Measurements from ENCODE around the gene CC2D2A. TPM values are rescaled to one million over a fixed set of nuclear protein-coding genes. Genes with fewer than 3 reads are reported as not detected.
"Not testable (repeated sequence)": the region's sequence is repeated elsewhere in the genome, so short reads cannot be mapped to it uniquely, and the experiment has no call there.

The CC2D2A gene
- total RNA-seq, 2 experiments from 2014 or later: not detected

GRCh38 chr4:15513545-15513944 lies 43.9 kb downstream of the CC2D2A start:
- H3K79me2 ChIP-seq (ENCODE audit: insufficient read depth, low read depth, low read length): no peaks in the 10 kb centered on the region
- H3K4me3 ChIP-seq (ENCODE audit: low read depth, low read length, poor library complexity, severe bottlenecking): no peak overlapping the region
- ChIA-PET CTCF (ENCODE audit: unreplicated experiment) (no interaction called here), POLR2A (interaction anchor here (0.7 to 1.5 kb wide), 2 partner anchors 10 to 14 kb away, joined by 3 read pairs; no protein-coding TSS in a partner anchor)
- H3K36me3 ChIP-seq (ENCODE audit: insufficient read depth, low read length): no peaks in the 10 kb centered on the region
- TF ChIP-seq CTCF (conservative IDR thresholded peaks at IDR 0.05; ENCODE audit: low read length) (no peak), EZH2phosphoT487 (IDR thresholded peaks at IDR 0.05; ENCODE audit: borderline replicate concordance, low read depth, low read length) (no peak)
- no peaks in the 10 kb centered on the region for H3K4me1 ChIP-seq (ENCODE audit: insufficient read depth, low read length, poor library complexity, severe bottlenecking)
- no peak for DNase-seq (ENCODE audit: low spot score)
- BruUV-seq (replicated peaks): no TSS peak
- H2AFZ ChIP-seq (ENCODE audit: low read length): no peak overlapping the region
- H3K4me2 ChIP-seq (ENCODE audit: low read length): no peak overlapping the region
- no peaks in the 10 kb centered on the region for H3K9me3 ChIP-seq (ENCODE audit: low read length)
- no peak overlapping the region for H3K27ac ChIP-seq (ENCODE audit: low read depth, low read length, poor library complexity, severe bottlenecking)
- no peaks in the 10 kb centered on the region for H3K9me2 ChIP-seq (ENCODE audit: insufficient read depth, low read length)
- intact Hi-C loops (cut with micrococcal nuclease; ENCODE audit: unreplicated experiment): no loop called here
- H4K20me1 ChIP-seq (ENCODE audit: insufficient read depth, low read length): no peaks in the 10 kb centered on the region

GRCh38 chr4:15515106-15515505 lies 45.4 kb downstream of the CC2D2A start:
- H3K4me1 ChIP-seq (ENCODE audit: insufficient read depth, low read length, poor library complexity, severe bottlenecking): no peaks in the 10 kb centered on the region
- no peaks in the 10 kb centered on the region for H4K20me1 ChIP-seq (ENCODE audit: insufficient read depth, low read length)
- no peaks in the 10 kb centered on the region for H3K79me2 ChIP-seq (ENCODE audit: insufficient read depth, low read depth, low read length)
- BruUV-seq (replicated peaks): no TSS peak
- CTCF ChIA-PET (ENCODE audit: unreplicated experiment): no interaction called here
- H3K4me3 ChIP-seq (ENCODE audit: low read depth, low read length, poor library complexity, severe bottlenecking): no peak overlapping the region
- POLR2A ChIA-PET: interaction anchor here (1.5 kb wide), 1 partner anchor 12 kb away, joined by 3 read pairs; no protein-coding TSS in a partner anchor
- intact Hi-C loops (cut with micrococcal nuclease; ENCODE audit: unreplicated experiment): no loop called here
- no peak overlapping the region for H3K27ac ChIP-seq (ENCODE audit: low read depth, low read length, poor library complexity, severe bottlenecking)
- no peak for TF ChIP-seq EZH2phosphoT487 (IDR thresholded peaks at IDR 0.05; ENCODE audit: borderline replicate concordance, low read depth, low read length)
- TF ChIP-seq CTCF (conservative IDR thresholded peaks at IDR 0.05; ENCODE audit: low read length): no peak
- no peaks in the 10 kb centered on the region for H3K36me3 ChIP-seq (ENCODE audit: insufficient read depth, low read length)
- H3K4me2 ChIP-seq (ENCODE audit: low read length): no peak overlapping the region
- no peak for DNase-seq (ENCODE audit: low spot score)
- H3K9me2 ChIP-seq (ENCODE audit: insufficient read depth, low read length): no peaks in the 10 kb centered on the region
- H2AFZ ChIP-seq (ENCODE audit: low read length): no peak overlapping the region
- H3K9me3 ChIP-seq (ENCODE audit: low read length): no peaks in the 10 kb centered on the region

GRCh38 chr4:15516494-15516893 lies 46.8 kb downstream of the CC2D2A start:
- ChIA-PET CTCF (ENCODE audit: unreplicated experiment) (no interaction called here), POLR2A (interaction anchor here (0.7 to 0.9 kb wide), 3 partner anchors 59 to 1671 kb away, joined by 3 read pairs; no protein-coding TSS in a partner anchor)
- BruUV-seq (replicated peaks): no TSS peak

GRCh38 chr4:15517681-15518080 lies 48.0 kb downstream of the CC2D2A start:
- H3K4me1 ChIP-seq (ENCODE audit: insufficient read depth, low read length, poor library complexity, severe bottlenecking); DNase-seq (ENCODE audit: low spot score); H3K4me3 ChIP-seq (ENCODE audit: low read depth, low read length, poor library complexity, severe bottlenecking); H3K36me3 ChIP-seq (ENCODE audit: insufficient read depth, low read length); H3K4me2 ChIP-seq (ENCODE audit: low read length); H3K9me3 ChIP-seq (ENCODE audit: low read length); CTCF ChIA-PET (ENCODE audit: unreplicated experiment); H3K9me2 ChIP-seq (ENCODE audit: insufficient read depth, low read length); H2AFZ ChIP-seq (ENCODE audit: low read length); H3K79me2 ChIP-seq (ENCODE audit: insufficient read depth, low read depth, low read length); BruUV-seq (replicated peaks); H3K27ac ChIP-seq (ENCODE audit: low read depth, low read length, poor library complexity, severe bottlenecking); POLR2A ChIA-PET; intact Hi-C loops (cut with micrococcal nuclease; ENCODE audit: unreplicated experiment); H4K20me1 ChIP-seq (ENCODE audit: insufficient read depth, low read length): not testable (repeated sequence)

More at GRCh38 chr4:15516494-15516893, 46.8 kb downstream of the CC2D2A start:
- Histone ChIP-seq H3K9me2 (ENCODE audit: insufficient read depth, low read length) (no peaks in the 10 kb centered on the region), H2AFZ (ENCODE audit: low read length) (no peak overlapping the region), H4K20me1 (ENCODE audit: insufficient read depth, low read length) (no peaks in the 10 kb centered on the region), H3K27ac (ENCODE audit: low read depth, low read length, poor library complexity, severe bottlenecking) (no peak overlapping the region), H3K4me2 (ENCODE audit: low read length) (no peak overlapping the region), H3K9me3 (ENCODE audit: low read length) (no peaks in the 10 kb centered on the region), H3K36me3 (ENCODE audit: insufficient read depth, low read length) (no peaks in the 10 kb centered on the region), H3K4me1 (ENCODE audit: insufficient read depth, low read length, poor library complexity, severe bottlenecking) (no peaks in the 10 kb centered on the region), H3K79me2 (ENCODE audit: insufficient read depth, low read depth, low read length) (no peaks in the 10 kb centered on the region), H3K4me3 (ENCODE audit: low read depth, low read length, poor library complexity, severe bottlenecking) (no peak overlapping the region)
- TF ChIP-seq EZH2phosphoT487 (IDR thresholded peaks at IDR 0.05; ENCODE audit: borderline replicate concordance, low read depth, low read length) (no peak), CTCF (conservative IDR thresholded peaks at IDR 0.05; ENCODE audit: low read length) (no peak)
- no peak for DNase-seq (ENCODE audit: low spot score)
- intact Hi-C loops (cut with micrococcal nuclease; ENCODE audit: unreplicated experiment): no loop called here
